Measurements from ENCODE around the gene ATP5F1D.

GRCh38 chr19:1273263-1274041 is 31.9 kb downstream of the ATP5F1D start:
- TF ChIP-seq CTCF (conservative IDR thresholded peaks at IDR 0.05), result no peak
- no peak for TF ChIP-seq EZH2 (IDR thresholded peaks at IDR 0.05; ENCODE audit: low read depth)
